Measurements from ENCODE around the gene RBM17.

DNA sequence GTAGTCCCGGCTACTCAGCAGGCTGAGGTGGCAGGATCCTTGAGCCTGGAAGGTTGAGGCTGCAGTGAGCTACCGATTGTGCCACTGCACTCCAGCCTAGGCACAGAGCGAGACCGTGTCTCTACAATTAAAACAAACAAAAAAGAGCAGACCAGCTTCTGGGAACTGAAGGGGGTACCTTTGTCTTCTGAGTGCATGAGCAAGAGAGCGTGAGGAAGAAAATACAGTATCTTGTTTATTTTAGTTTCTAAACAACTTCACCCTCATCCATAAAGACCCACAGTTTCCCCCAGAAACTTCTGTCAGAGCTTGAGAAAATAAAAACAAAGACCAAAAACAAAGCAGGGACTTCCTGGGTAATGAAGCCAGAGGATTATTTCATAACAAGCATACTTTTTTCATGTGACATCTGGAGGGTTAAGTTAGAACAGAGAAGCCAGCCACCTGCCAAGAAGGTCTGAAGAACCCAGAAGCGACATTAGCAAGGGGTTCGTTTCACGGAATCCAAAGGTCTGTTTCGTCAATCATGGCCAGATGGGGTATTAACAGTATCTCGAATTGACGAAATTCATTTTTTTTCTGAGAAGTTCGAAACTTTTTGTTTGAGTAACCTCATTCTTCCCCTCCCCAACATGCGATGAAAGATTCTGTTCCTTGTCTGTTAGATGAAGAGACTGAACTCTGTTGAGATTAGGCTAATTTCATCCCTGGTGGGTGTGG is 16.5 kb upstream of the RBM17 start:
- TF ChIP-seq CTCF (IDR thresholded peaks at IDR 0.05), result no peak
- no peak for TF ChIP-seq POLR2A (IDR thresholded peaks at IDR 0.05)

Data from thyroid gland (tissue), 4 donors.